COLO668 (cell line): ENCODE measurements around the gene CHST14.
A peak's percentile ranks its signal among the peaks of the same experiment; 100 is the strongest.
"Not testable (repeated sequence)": the region's sequence is repeated elsewhere in the genome, so short reads cannot be mapped to it uniquely, and the experiment has no call there.

Experiments
- DNase-seq: peaks from one replicate; lab custom pipeline; 2025; ENCODE audit not compliant: unreplicated experiment; lab: John Stamatoyannopoulos, UW

The CHST14 gene

DNA sequence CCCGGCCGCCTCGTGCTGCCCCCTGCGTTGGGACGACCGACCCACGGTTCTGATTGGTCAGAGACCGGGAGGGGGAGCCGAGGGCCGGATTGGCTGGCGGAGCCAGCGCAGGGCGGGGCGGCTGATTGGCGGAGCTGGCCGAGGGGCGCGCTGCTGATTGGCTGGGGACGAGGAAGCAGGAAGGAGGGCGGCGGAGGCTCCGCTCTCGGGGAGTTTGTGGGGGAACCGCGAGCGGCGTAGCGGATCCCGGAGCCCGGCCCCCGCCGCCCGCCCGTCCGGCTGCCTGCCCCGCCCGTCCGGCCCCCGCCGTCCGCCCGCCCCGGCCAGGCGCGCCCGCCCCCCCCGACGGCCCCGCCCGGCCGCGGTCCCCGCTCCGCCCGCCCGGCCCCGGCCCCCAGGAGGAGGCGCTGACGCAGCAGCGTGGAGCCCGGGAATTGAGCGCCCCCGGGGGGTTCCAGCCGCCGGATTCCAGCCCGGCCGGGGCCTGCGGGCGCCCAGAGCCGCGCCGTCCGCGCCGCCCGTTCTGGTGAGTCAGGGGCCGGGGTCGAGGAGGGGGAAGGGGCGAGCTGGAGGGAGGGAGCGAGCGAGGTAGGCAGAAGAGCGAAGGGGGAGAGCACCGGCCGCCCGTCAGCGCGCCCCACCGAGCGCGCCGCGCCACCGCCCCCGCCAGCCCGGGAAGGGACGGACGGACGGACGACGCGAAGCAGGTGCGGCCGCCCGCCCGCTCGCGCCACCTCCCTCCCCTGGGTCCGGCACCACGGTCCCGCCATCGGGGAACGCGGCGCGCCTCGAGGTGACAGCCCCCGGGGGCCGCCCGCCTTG lies 29.8 kb upstream of the CHST14 start, which contains the start of gene BAHD1:
BAHD1 (plus strand) TSS at position 211 of the 822 bp plus-strand sequence. CDS start 17,512 bp downstream, outside the sequence.
- peak; percentile 95 for DNase-seq

DNA sequence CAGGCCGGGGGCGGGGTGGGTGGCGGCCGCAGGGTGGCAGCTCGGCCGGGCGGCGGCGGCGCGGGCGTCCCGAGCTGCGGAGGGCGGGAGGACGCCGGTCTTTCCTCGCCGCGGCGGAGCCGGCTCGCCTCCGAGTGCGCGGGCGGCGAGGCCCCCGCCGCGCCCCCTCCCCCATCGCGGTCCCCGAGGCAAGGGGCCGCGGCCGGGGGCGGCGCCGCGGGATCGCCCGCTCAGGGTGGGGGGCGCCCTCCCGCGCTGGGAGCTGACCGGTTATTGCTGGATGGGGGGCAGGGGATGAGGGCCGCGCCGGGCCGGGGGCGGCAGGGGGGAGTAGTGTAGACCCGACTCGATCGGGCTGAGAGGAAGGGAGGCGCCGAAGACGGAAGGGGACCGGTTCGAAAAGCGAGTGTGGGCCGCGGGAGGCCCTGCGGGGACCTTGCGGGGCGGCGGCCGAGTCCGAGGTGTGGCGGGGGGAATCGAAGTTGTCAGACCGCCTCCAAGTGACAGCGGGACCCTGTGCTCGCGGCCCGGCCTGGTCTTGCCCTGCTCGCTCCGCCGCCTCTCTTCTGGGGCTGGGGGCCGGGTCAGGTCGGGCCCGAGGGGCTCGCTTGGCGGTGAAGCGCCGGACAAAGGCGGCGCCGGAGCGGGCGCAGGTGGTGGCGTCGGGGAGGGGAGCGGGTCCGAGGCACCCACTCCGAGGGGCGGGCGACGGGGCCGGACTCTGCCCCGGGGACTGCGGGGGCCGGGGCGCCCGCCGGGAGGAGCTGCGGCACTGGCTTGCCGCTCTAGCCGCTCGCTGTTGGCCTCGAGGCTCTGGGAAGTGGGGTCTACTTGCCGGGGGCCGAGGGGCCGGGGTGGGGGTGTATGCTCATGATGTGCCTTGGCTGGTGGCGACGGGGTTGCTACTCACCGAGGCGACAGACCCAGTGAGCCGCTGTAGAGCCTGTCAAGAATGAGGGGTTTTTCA lies 28.9 kb upstream of the CHST14 start:
- peak; percentile 60 for DNase-seq

DNA sequence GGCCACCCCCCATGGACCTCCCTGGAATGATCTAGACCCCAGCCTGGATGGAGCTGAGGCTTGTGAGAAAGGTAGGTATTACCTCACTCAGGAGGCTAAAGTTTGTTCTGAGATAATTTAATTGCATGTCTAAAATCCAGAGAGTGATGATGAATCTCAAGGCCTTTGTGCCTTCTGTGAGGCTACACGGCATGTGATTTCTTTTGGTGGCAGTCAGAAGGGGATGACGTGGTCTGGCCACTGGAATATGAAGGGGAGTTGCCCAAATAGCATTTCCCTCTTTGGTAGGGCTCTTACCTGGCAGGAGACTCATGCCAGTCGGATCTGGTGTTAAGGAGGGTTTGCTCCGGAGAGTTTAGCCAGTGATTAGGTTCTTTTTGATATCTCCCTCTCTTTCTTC lies 27.5 kb upstream of the CHST14 start:
- DNase-seq = no peak

DNA sequence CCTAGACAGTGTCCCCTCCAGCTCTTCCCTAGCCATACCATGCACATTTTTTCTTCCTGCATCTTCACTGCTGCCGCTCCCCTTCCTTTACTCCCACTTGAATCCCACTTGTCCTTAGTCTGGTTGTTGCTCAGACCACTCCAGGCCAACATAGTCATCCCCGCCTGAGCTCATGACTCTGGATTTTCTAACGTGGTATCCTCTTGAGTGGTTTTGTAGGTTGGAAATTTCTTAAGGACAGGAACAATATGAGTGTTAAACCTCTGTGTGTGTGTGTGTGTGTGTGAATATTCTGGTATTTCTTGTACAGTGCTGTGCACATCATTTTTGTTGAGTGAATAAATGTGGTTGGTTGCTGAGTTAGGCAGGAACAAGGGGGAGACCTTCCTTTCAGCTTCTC lies 26.9 kb upstream of the CHST14 start:
- no peak for DNase-seq

DNA sequence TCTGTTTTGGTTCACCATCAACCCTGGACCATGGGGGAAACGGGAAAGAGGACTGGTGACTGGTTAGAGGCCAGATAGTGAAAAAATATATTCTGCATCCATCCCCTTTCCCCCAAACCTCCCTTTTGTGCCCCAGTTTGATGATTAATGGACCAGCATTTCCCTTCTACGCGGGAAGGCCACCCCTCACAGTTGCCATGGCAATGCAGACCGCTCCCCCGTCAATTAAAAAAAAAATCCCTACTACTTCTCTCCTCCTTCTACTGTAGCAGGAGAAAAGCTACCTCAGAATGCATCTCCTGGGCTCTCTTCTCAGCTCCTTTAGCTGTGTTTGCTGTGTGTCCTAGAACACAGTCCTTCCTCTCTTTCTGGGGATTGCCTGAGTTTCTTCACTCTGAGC lies 26.0 kb upstream of the CHST14 start:
- DNase-seq = no peak

DNA sequence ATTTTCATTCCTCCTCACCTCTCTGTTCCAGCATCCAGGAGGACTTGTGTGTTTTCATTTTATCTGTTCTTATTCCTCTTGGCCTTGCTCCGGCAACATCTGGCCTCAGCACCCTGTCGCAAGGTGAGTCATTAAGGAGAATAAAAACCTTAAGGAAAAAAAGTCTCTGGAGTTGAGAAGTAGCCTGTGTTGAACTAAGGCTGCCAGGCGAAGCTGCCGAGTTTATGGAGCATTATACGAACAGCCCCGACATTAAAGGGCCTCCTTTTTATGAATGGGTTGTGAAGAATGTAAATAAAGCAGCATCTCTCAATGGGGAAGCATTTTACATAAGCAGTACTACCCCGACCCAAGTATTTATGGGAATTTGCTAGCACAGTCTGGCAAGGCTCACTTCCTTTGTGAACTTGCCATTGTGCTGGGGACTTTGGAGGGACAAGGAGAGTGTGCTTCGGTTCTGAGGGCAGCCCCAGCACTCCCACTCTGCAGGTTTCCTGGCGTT lies 25.3 kb upstream of the CHST14 start:
- no peak for DNase-seq

DNA sequence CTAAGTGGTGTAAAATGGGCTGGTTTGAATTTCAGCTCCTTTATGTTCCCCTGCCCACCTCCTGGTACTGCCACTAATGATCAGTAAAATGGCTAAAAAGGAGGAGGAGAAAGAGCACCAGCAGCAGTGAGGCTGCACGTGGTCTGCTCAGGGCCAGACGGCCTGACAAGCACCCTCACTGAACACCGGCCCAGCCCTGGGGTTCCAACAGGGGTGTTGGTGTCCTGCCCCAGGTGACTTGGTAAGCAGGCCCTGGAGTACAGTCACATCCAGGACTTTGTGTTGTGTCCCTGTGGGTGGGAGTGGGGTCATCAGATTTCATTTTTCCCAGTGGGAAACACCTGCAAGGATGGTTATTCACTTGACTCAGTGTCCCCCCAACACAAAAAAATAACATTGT lies 24.6 kb upstream of the CHST14 start:
- no peak for DNase-seq

DNA sequence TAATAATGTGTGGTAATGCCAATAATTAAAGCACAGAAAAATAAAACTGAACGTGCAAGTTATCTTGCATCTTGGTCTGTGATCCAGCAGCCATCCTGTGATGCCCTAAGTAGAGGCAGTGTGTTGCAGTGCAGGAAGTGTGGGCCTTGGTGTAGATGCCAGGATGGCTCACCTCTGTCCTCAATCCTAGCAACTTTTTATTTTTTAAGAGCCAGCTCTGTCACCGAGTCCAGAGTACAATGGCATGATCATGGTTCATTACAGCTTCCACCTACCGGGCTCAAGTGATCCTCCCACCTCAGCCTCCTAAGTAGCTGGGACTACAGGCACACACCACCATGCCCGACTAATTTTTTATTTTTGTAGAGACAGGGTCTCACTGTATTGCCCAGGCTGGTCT lies 22.4 kb upstream of the CHST14 start:
- DNase-seq = no peak

DNA sequence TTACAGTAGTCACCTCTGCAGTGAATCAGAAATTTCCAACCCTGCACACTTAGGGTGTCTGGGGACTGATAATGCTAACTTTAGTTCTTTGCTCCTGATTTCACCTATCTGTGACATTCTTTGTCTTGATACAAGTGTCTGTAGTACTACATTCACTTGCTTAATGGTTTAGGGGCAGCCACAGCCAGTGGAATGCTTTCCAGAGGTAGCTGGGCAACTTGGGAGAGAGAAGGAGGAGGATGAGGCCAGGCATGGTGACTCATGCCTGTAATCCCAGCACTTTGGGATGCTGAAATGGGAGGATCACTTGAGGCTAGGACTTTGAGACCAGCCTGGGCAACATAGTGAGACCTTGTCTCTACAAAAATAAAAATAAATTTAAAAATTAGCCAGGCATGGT lies 21.5 kb upstream of the CHST14 start:
- no peak for DNase-seq

DNA sequence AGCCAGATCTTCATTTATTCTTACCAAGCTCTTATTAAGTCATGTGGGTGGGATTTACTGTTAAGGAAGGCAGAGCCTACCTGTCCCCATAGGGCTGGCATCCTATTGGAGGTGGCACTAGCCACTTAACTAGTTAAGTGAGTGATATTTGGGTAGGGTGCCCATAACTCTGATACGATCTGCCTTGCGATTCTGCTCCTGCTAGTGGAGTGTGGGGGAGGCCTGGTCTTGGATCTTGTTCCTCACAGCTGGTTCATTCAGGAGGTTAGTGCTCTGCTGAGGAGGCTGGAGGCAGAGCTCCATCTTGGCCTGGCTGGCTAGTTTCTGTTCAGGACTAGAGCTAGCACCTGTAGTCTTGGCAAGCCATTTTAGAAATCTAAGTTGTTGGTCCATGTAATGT lies 20.7 kb upstream of the CHST14 start:
- DNase-seq = no peak

DNA sequence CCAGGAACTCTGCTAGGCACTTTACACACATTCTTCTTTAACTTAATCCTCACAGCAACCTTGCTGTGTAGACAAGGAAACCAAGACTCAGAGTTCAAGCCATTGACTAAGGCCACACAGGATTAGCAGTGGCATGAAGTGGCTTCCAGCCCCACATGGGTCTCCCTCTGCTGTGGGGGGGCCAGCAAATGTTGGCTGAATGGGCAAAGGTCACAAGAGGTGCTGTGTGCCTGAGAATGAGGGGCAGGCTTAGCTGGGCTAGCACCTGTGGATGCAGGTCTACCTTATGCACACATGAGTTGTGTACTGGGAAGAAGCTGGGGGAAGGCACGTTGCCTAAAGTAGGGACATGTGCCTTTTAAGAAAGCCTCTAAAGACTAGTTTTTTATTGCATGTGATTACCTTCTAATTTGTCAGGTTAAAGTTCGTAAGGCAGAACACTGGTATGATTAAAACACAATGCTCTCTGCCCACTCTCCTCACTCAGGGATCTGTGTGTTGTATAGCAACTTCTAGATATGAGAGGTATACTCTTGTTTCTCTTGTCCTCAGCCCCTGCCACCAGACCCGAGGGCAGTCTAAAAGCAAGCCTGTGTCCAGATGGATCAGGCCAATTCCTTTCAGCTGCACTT lies 19.1 kb upstream of the CHST14 start:
- DNase-seq = no peak

DNA sequence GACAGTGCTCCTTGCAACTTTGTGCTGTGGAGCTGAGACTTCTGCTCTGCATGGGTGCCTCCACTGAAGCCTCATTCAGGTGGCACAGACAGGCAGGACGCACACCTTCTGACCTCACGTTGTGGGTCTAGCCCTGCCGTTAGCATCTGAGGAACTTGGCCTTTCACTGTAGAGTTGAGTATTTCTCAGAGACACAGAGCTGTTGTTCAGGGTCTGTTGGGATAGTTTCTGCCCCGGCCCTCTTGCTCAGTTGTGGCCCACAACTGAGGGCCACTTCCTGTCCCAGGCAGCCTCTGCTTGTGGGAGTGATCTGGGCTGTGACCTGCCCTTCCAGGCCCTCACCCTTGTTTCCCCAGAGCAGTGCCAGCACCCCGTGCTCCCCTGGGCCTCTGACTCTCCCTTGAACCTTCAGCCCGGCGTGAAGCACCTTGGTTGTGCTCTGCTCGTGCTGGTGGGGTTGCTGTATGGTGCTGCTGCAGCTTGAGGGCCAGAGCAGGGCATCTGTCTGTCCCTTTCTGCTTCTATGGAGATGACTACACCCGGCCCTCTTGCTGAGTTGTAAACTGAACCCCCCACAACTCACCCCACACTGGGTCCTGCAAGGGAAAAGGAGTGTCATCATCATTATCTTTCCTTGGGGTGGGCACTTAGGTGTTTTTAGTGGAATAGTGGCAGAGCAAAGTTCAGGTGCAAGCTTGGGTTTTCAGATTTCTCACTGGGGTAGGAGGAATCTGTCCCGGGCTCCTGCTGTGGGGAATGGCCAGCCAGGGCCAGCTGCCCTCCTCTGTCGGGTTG lies 18.3 kb upstream of the CHST14 start:
- DNase-seq = no peak

DNA sequence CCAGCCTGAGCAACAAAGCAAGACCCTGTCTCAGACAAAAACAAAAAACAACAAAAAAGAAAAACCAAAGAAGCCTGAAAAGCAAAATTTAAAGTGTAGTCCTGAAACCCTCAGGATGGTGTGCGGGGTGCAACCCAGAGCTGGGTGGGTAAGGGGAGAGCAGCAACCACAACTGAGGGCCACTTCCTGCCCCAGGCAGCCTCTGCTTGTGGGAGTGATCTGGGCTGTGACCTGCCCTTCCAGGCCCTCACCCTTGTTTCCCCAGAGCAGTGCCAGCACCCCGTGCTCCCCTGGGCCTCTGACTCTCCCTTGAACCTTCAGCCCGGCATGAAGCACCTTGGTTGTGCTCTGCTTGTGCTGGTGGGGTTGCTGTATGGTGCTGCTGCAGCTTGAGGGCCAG lies 16.8 kb upstream of the CHST14 start:
- DNase-seq = not testable (repeated sequence)

DNA sequence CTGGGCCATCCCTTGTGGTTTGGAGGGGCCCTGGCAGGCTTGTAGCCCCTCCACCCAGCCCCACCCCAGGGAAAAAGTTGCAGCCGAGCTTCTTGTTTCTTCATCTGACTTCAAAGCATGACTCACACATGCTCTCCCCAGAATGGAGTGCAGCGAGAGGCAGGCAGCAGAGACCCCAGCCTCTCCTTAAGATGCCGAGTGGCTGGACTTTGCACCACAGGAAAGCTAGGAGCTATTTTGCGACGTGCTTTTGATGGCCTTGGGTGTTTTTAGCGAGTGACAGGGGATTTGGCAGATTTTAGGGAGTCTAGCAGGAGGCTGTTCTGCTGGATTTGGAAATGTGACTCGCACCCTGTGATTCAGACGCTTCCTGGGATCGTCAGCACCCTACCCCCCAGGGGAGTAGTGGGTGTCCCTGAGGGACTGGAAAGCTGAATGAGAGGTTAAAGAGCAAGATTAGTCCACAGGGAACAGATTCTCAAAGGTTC lies 15.8 kb upstream of the CHST14 start:
- DNase-seq = no peak

DNA sequence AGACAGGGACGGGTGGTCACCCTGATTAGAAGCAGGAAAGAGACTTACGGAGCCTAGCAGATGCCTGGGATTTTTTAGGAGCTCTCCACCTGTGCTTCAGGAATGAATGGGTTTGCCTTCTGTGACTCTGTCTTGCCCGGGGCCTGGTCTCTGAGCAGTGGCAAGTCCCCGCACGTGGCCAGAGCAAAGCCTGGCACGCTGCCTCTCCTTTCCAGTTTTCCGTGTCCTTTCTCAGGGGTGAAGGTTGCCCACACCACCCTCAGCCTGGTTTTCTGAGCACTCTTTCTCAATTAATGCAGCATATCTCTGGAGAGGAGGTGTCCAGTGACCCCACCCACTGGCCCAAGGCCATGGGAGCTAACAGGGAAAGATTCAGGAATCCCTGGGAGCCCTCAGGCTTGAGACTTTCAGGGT lies 14.5 kb upstream of the CHST14 start:
- DNase-seq = no peak

DNA sequence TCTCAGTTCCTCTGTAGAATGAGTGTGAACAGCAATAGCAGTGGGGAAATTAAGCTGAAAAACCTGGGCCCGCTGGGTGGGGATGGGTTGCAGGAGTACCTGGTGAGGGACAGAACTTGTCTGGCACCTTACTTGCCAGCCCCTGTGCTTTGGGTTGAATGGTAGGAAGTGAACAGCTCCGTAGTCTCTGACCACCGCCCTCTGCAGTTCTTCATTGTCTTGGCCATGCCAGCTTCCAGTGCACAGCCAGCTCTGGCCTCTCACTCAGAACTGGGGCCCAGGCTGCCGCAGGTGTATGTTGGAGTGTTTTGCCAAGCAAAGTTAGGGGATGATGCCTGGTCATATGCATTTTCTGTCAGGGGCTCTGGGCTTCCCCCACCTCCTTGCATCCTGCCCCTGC lies 14.0 kb upstream of the CHST14 start:
- DNase-seq = no peak

DNA sequence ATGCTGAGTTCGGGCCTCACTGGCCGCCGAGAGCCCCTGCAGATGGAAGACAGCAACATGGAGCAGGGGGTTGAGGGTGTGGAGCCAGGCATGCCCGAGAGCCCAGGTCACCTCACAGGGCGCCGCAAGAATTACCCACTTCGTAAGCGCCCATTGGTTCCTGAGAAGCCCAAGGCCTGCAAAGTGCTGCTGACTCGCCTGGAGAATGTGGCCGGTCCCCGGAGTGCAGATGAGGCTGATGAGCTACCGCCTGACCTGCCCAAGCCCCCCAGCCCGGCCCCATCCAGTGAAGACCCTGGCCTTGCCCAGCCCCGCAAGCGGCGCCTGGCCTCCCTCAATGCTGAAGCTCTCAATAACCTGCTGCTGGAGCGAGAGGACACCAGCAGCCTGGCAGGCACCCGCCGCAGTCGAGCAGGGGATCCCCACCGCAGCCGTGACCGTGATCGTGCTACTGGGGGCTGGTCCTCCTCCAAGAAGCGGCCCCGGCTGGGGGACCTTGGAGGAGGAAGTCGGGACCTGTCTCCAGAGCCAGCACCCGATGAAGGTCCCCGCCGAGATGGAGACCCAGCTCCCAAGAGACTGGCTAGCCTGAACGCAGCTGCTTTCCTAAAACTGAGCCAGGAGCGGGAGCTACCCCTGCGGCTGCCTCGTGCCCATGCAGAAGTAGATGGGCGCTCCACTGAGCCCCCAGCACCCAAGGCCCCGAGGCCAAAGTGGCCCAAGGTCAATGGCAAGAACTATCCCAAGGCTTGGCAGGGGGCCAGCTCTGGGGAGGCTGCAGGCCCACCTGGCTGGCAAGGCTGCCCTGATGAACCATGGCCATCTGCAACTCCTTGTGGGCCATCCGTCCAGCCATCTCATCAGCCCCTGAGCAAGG lies 12.1 kb upstream of the CHST14 start:
- no peak for DNase-seq

DNA sequence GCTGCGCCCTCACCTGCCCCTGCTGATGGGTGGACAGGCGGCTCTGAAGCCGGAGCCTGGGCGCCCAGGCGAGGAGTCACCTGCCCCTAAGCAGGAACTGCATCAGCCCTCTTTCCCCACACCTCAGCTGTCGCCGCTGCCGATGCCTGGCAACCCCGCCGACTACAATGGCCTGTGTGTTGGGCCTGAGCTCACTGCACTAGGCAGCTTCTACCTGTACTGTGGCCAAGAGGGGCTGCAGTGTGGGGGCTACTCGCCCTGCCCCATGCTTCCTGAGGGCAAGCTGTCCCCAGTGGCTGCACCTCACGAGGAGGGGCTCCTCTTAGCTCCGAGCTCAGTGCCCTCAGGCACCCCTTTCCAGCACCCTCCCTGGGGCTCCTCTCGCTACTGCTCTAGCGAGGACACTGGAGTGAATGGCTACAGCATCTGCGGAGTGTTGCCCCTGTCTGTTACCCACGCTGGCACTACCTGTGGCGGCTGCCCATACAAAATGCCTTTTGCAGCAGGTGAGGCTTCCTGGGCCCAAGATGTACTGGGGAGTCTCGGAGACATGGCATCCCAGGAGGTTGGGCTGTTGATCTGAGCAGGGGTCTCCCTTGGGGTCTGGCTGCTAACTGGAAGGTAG lies 11.3 kb upstream of the CHST14 start:
- no peak for DNase-seq

DNA sequence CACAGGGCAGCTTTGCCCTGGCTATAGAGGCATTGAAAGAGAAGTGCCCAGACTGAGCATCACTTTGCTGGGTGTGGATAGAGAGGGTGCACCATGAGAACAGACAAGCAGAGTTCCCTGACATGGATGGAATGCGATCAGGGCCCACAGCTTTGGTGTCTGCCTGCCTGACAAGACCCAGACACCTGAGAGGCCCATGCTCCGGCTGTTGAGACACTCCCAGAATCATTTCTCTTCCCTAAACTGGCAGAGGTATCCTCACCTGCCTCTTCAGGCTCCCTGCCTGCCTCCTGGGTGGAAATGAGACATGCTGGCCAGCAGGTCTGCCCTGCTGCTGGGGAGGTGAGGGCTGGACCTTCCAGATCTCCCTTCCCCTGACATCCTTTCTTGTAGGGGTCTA lies 10.4 kb upstream of the CHST14 start:
- no peak for DNase-seq
